ENCODE measurements around the gene LRGUK.

DNA sequence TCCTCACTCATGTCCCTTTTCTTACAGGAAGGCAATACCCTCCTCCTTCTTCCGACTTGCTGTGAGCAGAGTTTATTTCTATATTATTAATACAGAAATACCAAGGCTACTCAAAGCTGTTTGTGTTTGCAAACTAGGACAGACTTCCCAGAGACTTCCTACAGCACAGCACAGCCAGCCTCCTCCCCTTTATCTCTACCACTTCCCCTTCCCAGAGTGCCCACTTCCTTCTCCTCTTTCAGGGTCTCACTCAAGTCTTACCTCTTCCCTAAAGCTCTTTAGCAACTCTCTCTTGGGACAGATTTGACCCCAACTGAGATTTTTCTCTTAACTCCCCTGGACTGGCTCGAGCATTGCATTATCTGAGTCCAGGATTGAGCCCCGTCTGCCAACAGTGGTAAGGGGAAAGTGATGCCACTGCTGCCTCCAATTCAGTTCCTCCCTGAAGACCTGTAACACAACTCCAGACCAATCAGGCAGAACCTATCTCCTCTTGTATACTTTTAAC lies 5.5 kb upstream of the LRGUK start:
- TF ChIP-seq POLR2A (IDR thresholded peaks at IDR 0.05; ENCODE audit: low read depth, low read length), result no peak
- no peak for TF ChIP-seq TAF1 (IDR thresholded peaks at IDR 0.05; ENCODE audit: low read depth, low read length)
- TF ChIP-seq POLR2AphosphoS5 (IDR thresholded peaks at IDR 0.05; ENCODE audit: low read depth, low read length), result no peak
- TF ChIP-seq POU2F2 (IDR thresholded peaks at IDR 0.05; ENCODE audit: low read depth, low read length), result no peak
